Activated CD4-positive, alpha-beta T cell treated with anti-CD3 and anti-CD28 coated beads for 4 hours (primary cell): Measurements from ENCODE around the gene C14orf93.
"Not testable (repeated sequence)": the region's sequence is repeated elsewhere in the genome, so short reads cannot be mapped to it uniquely, and the experiment has no call there.

Experiments
- DNase-seq, 2 donors: peaks; one replicate each; pipeline ENCODE4 v3.0.0-alpha.2; 2020

C14orf93 gene

DNA sequence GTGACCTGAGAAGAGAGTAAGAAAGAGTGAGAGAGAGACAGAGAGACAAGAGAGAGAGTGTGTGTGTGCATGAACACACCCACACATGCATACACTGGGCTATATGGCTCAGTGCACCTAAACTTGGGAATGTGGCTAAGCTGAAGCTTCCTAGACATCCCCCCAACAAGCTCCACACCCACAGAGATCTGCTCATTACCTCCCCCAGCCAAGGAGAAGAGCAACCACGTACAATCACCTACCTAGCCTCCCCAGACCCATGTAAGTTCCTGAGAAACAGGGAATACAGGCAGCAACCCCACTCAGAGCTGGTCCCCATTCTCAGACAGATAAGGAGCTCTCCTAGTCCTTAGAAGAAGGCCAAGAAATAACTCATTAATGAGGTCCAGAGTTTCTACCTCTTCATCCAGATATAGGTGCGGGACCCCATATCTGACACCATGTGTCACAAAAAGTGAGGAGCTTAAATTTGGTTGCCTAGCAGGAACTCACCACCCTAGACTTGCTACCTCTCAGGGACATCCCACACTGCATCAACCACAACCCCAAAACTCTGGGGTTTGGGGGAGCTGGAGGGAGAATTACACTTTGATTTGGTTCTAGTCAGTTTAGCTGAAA is 37.5 kb downstream of the C14orf93 start:
- DNase-seq, result no peak

DNA sequence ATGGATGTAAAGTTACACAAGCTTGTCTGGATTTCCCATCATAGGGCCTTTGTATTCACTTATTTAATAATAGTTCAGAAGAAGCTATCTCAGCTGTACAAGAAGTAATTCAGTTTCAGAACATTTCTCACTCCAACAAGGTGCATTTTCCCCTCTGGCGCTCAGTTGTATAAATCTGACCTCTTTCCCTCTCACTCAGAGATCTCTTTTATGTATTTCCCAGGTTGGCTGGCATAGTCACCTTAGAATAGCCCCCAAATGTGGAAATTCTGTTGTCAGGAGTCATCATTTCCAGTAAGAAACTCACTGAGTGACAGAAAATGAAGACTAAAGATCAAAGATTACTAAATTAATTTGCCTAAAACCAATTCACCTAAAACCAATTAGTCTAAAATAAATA is 38.8 kb downstream of the C14orf93 start:
- no peak for DNase-seq

DNA sequence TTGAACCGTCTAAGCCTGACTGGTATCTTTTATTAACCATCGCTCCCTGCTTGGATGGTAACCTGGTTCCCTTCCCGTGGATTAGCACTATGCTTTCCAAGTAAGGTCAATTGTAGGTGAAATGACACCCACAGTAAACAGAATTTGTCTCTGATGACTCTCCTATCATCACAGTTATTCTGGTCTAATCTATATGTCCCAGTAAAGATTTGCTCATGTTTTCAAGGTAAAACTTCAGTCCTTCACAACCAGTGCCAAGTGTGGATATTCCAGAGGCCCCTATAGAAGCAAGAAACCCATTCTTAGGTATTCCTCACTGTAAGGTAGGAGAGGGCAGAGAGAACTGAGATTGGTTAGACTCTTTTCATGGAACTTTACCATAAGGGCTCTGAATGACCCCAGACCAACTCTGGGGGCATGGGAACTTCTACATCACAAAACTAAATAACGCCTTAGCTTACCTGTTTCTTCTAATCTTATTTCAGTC is 43.1 kb downstream of the C14orf93 start:
- DNase-seq, result no peak

- DNase-seq, result not testable (repeated sequence)
Observed at GRCh38 chr14:22965916-22966782, 43.8 kb downstream of the C14orf93 start.

GRCh38 chr14:22962061-22962676 is 47.8 kb downstream of the C14orf93 start:
- no peak for DNase-seq

DNA sequence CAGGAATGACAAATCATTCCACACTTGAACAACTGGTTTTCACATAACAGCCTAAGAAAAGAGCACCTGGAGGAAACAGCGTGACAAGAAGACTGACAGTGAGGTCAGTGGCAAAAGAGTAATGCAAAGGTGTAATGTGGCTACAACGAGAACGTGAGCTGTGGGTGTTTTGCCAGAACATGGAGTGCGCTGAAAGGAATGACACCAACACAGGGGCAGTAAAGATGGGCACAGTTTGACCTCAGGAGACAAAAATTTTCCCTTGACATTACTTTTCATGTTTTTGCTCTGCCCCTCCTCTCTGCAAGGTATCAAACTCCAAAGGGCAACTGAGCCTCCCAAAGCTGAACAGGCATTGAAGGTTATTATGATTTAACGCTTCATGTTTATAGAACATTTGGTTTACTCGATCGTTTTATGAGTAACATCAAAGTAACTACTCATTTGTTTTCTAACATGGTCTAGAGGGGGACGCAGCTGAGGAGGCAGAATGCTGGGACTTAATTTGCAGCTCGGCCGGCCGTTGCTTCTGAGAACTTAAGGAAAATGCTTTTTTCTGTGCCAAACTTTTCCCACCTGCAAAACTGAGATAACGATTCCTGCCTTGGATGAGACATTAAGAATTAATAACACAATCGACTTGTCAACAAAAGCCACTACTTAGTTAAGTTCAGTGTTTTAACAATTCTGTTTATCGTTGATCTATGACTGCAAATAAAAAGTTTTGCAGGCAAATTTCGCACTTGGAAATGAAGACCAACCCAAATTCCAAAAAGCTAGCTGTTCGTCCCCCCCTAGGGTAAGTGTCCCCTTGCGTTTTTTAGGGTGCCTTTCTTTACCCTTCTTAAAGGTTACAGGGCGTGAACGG is 54.0 kb downstream of the C14orf93 start:
- no peak for DNase-seq

GRCh38 chr14:22952418-22952817 is 57.5 kb downstream of the C14orf93 start:
- no peak for DNase-seq

DNA sequence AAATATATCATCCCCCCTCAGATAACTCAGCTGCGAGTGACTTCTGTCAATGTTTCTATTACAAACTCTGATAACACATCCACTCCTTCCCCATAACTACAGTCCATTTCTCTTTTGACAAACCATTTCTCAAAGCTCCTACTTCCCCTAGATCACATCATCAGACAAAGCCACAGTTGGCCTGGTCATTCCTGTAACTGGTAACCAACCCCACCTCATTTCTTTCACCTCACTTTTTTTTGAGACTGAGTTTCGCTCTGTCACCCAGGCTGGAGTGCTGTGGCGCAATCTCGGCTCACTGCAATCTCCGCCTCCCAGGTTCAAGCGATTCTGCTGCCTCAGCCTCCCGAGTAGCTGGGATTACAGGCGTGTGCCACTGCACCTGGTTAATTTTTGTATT is 58.1 kb downstream of the C14orf93 start:
- DNase-seq, result not testable (repeated sequence)

DNA sequence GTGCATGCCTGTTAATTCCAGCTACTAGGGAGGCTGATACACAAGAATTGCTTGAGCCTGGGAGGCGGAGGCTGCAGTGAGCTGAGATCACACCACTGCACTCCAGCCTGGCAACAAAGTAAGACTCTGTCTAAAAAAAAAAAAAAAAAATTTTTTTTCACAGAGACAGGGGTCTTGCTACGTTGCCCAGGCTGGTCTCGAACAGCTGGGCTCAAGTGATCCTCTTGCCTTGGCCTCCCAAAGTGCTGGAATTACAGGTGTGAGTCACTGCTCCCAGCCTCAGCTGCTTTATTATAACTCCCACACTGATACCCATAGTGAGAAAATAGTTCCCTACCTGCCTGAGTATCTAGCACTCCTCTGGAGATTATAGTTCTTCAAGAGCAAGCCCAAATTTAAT is 64.3 kb downstream of the C14orf93 start:
- no peak for DNase-seq

- DNase-seq, result no peak
Observed at GRCh38 chr14:22939684-22940083, 70.3 kb downstream of the C14orf93 start.
